CD14-positive monocyte (primary cell): ENCODE data around the gene NSD2. TPM values are rescaled to one million over a fixed set of nuclear protein-coding genes. Genes with fewer than 3 reads are reported as not detected.

Source experiments
- DNase-seq, 3 donors: peaks; one replicate each; pipeline ENCODE4 v3.0.0-alpha.2; 2011 to 2022
- H2AFZ ChIP-seq: 2 replicates; pipeline ENCODE4 v1.6.0; 2012; ENCODE audit warnings: mild to moderate bottlenecking, low read depth, low read length, inconsistent platforms; ENCODE audit not compliant: insufficient read depth, poor library complexity, severe bottlenecking
- H3K27ac ChIP-seq, 2 donors: 1 replicate in 1 of 2; 2 replicates in 1 of 2; pipeline ENCODE4 v1.5.1; 2012 to 2013; ENCODE audit warnings: low read length in 2 of 2, control low read depth in 1 of 2, inconsistent platforms in 1 of 2, low read depth in 1 of 2, mild to moderate bottlenecking in 1 of 2
- H3K27me3 ChIP-seq, 2 donors: one replicate each; pipeline versions ENCODE4 v1.6.0 to v1.6.1; 2011 to 2013; ENCODE audit warnings: low read length in 2 of 2; ENCODE audit not compliant: control insufficient read depth in 2 of 2, insufficient read depth in 2 of 2
- H3K36me3 ChIP-seq, 2 donors: replicated peaks in 1 of 2; 1 replicate in 1 of 2; 2 replicates in 1 of 2; pipeline versions ENCODE4 v1.5.1 to v1.6.1; 2012 to 2013; ENCODE audit warnings: low read length in 2 of 2, control low read depth in 1 of 2, inconsistent platforms in 1 of 2, mild to moderate bottlenecking in 1 of 2; ENCODE audit not compliant: insufficient read depth in 2 of 2, control insufficient read depth in 1 of 2
- H3K4me1 ChIP-seq, 2 donors: 1 replicate in 1 of 2; 2 replicates in 1 of 2; pipeline versions ENCODE4 v1.5.1 to v1.6.1; 2012 to 2013; ENCODE audit warnings: low read length in 2 of 2, control low read depth in 1 of 2, inconsistent platforms in 1 of 2, mild to moderate bottlenecking in 1 of 2, moderate library complexity in 1 of 2; ENCODE audit not compliant: insufficient read depth in 2 of 2, control insufficient read depth in 1 of 2
- H3K4me2 ChIP-seq: replicated peaks from 2 replicates; pipeline ENCODE3; 2012; ENCODE audit warnings: low read length, moderate library complexity, mild to moderate bottlenecking; ENCODE audit not compliant: poor library complexity, severe bottlenecking; ENCODE audit errors: extremely low read depth
- H3K4me3 ChIP-seq, 3 experiments: fragments of 200-600 bp in 1 of 3; sonication (generic) in 1 of 3; replicated peaks in 1 of 3; 1 replicate in 2 of 3; 2 replicates in 1 of 3; pipeline ENCODE4 v1.5.1; 2011 to 2013; ENCODE audit warnings: low read length in 3 of 3, mild to moderate bottlenecking in 3 of 3, control low read depth in 2 of 3, low read depth in 2 of 3, inconsistent platforms in 1 of 3, moderate library complexity in 1 of 3
- H3K79me2 ChIP-seq: 2 replicates; pipeline ENCODE4 v1.6.0; 2012; ENCODE audit warnings: mild to moderate bottlenecking, control low read depth, inconsistent platforms, low read length, moderate library complexity; ENCODE audit not compliant: insufficient read depth
- H3K9ac ChIP-seq: 2 replicates; pipeline ENCODE4 v1.6.0; 2017; ENCODE audit warnings: low read length, mild to moderate bottlenecking; ENCODE audit not compliant: insufficient read depth, poor library complexity, severe bottlenecking
- H3K9me3 ChIP-seq, 2 donors: replicated peaks in 1 of 2; 1 replicate in 1 of 2; 2 replicates in 1 of 2; pipeline versions ENCODE4 v1.5.1 to v1.6.1; 2012 to 2013; ENCODE audit warnings: low read length in 2 of 2, control low read depth in 1 of 2; ENCODE audit not compliant: control insufficient read depth in 1 of 2, insufficient read depth in 1 of 2
- H4K20me1 ChIP-seq: 2 replicates; pipeline ENCODE4 v1.6.0; 2012; ENCODE audit warnings: mild to moderate bottlenecking, low read length, control low read depth, moderate library complexity; ENCODE audit not compliant: insufficient read depth
- H3K27ac Mint-ChIP-seq, 7 donors: one replicate each; pipeline ENCODE4 v1.8.0; 2020; ENCODE audit warnings: mild to moderate bottlenecking in 7 of 7, mixed read lengths in 7 of 7, moderate library complexity in 6 of 7, inconsistent platforms in 2 of 7
- H3K27me3 Mint-ChIP-seq, 3 donors: one replicate each; pipeline ENCODE4 v1.8.0; 2021 to 2022; ENCODE audit warnings: low read depth in 3 of 3, mild to moderate bottlenecking in 3 of 3, mixed read lengths in 3 of 3, moderate library complexity in 3 of 3, inconsistent platforms in 1 of 3
- H3K36me3 Mint-ChIP-seq, 2 donors: one replicate each; pipeline ENCODE4 v1.8.0; 2020; ENCODE audit warnings: mixed read lengths in 2 of 2, inconsistent platforms in 1 of 2, mild to moderate bottlenecking in 1 of 2
- H3K4me1 Mint-ChIP-seq: one replicate; pipeline ENCODE4 v1.8.0; 2020; ENCODE audit warnings: mild to moderate bottlenecking, mixed read lengths
- H3K4me3 Mint-ChIP-seq, 2 donors: one replicate each; pipeline ENCODE4 v1.8.0; 2020; ENCODE audit warnings: mild to moderate bottlenecking in 2 of 2, mixed read lengths in 2 of 2, moderate library complexity in 1 of 2
- H3K9me3 Mint-ChIP-seq, 7 donors: one replicate each; pipeline ENCODE4 v1.8.0; 2020 to 2022; ENCODE audit warnings: mixed read lengths in 7 of 7, mild to moderate bottlenecking in 6 of 7, moderate library complexity in 6 of 7, inconsistent platforms in 2 of 7
- CTCF ChIP-seq: fragments of 200-600 bp; IDR thresholded peaks from one replicate; pipeline ENCODE4 v1.8.0; 2022; ENCODE audit warnings: antibody characterized with exemption, mild to moderate bottlenecking
- WGBS: methylation state at CpG from one replicate; pipeline ENCODE4 v1.1.5; 2013; ENCODE audit warnings: missing lambda C conversion rate; ENCODE audit not compliant: insufficient coverage; 5-methylcytosine and 5-hydroxymethylcytosine counted together
- intact Hi-C, 2 donors: fragments of 100-400 bp; cut with micrococcal nuclease; formaldehyde crosslinking; loops; one replicate each; pipeline versions ENCODE4 v1.15.0 to v1.15.1; 2023
- polyA plus RNA-seq, 3 donors: library from polyadenylated mRNA; depleted of rRNA in 1 of 3; unstranded in 2 of 3; stranded (reverse) in 1 of 3; fragments of 300-500 nt in 2 of 3; fragments of >200 nt in 1 of 3; fragmentation: Illumina TruSeq in 2 of 3; gene quantifications; 1 replicate in 2 of 3; 2 replicates in 1 of 3; pipeline ENCODE4 v1.2.3, GENCODE V29; 2012 to 2021

NSD2 gene
- polyA plus RNA-seq, 3 donors, result 1.9 to 8.7 (median 2.3) TPM

- DNase-seq, result no peak
- H3K27me3 Mint-ChIP-seq, result no peaks in the 10 kb centered on the region
These were observed 118.5 kb downstream of the NSD2 start for GRCh38 chr4:1989533-1990347.

GRCh38 chr4:1990348-1990645, 119.1 kb downstream of the NSD2 start:
- Histone ChIP-seq H3K9me3 (no peaks in the 10 kb centered on the region), H3K4me1 (no peaks in the 10 kb centered on the region), H3K9ac (no peak overlapping the region), H3K4me3 (no peak overlapping the region), H3K79me2 (peaks cover 33% of the 10 kb centered on the region), H2AFZ (no peak overlapping the region), H4K20me1 (peaks cover 49% of the 10 kb centered on the region), H3K36me3 (peaks cover 59 to 68% of the 10 kb centered on the region in 2 donors), H3K27me3 (no peaks in the 10 kb centered on the region), H3K27ac (no peak overlapping the region), H3K4me2 (no peak overlapping the region)
- H3K9me3 Mint-ChIP-seq, result peaks cover 0 to 4% (median 0%) of the 10 kb centered on the region in 7 donors
- no peaks in the 10 kb centered on the region for H3K27me3 Mint-ChIP-seq
- TF ChIP-seq CTCF, result no peak
- peaks cover 45 to 77% of the 10 kb centered on the region in 2 donors for H3K36me3 Mint-ChIP-seq
- no peaks in the 10 kb centered on the region for H3K4me1 Mint-ChIP-seq
- intact Hi-C loops, result no loop called here
- no peak for DNase-seq
- WGBS, result 90% methylated on average over 7 of the region's 10 CpGs
- no peak overlapping the region for H3K4me3 Mint-ChIP-seq
- H3K27ac Mint-ChIP-seq, result peak overlapping the region in 2 of 7 donors; percentile 30 to 45

More at GRCh38 chr4:1989533-1990347, 118.5 kb downstream of the NSD2 start:
- no peak overlapping the region for H3K4me3 ChIP-seq
- H3K79me2 ChIP-seq, result peaks cover 27% of the 10 kb centered on the region
- H4K20me1 ChIP-seq, result peaks cover 44% of the 10 kb centered on the region
- 98% methylated on average over 30 of the region's 33 CpGs for WGBS
- TF ChIP-seq CTCF, result no peak
- Mint-ChIP-seq H3K27ac (no peak overlapping the region), H3K9me3 (peaks cover 0 to 4% (median 0%) of the 10 kb centered on the region in 7 donors), H3K4me3 (no peak overlapping the region), H3K4me1 (no peaks in the 10 kb centered on the region), H3K36me3 (peaks cover 49 to 83% of the 10 kb centered on the region in 2 donors)
- H3K36me3 ChIP-seq, result peaks cover 65 to 73% of the 10 kb centered on the region in 2 donors
- H2AFZ ChIP-seq, result no peak overlapping the region
- intact Hi-C loops, result no loop called here
- no peak overlapping the region for H3K27ac ChIP-seq
- no peak overlapping the region for H3K4me2 ChIP-seq
- H3K9me3 ChIP-seq, result no peaks in the 10 kb centered on the region
- H3K27me3 ChIP-seq, result no peaks in the 10 kb centered on the region
- no peaks in the 10 kb centered on the region for H3K4me1 ChIP-seq
- H3K9ac ChIP-seq, result no peak overlapping the region
